ENCODE measurements around the gene HNRNPH2. TPM values are rescaled to one million over a fixed set of nuclear protein-coding genes. Genes with fewer than 3 reads are reported as not detected.

HNRNPH2 gene
- polyA plus RNA-seq, 3 donors, result 130 to 158 (median 139) TPM

- DNase-seq (ENCODE audit: extremely low read depth in 1 of 11, low read depth in 9 of 11, low spot score in 4 of 11), result peak in 3 of 11 donors; percentile 41 to 43 (median 41)
These were observed 10.2 kb downstream of the HNRNPH2 start for GRCh38 chrX:101417981-101418841.

GRCh38 chrX:101419489-101419888, 11.5 kb downstream of the HNRNPH2 start:
- DNase-seq (ENCODE audit: extremely low read depth in 1 of 11, low read depth in 9 of 11, low spot score in 4 of 11), result no peak

GRCh38 chrX:101427954-101428353, 19.9 kb downstream of the HNRNPH2 start:
- no peak for DNase-seq (ENCODE audit: extremely low read depth in 1 of 11, low read depth in 9 of 11, low spot score in 4 of 11)

- no peak for DNase-seq (ENCODE audit: extremely low read depth in 1 of 11, low read depth in 9 of 11, low spot score in 4 of 11)
These were observed 21.9 kb downstream of the HNRNPH2 start for GRCh38 chrX:101429934-101430333.

GRCh38 chrX:101430457-101431078, 22.5 kb downstream of the HNRNPH2 start:
- DNase-seq (ENCODE audit: extremely low read depth in 1 of 11, low read depth in 9 of 11, low spot score in 4 of 11), result no peak

- no peak for DNase-seq (ENCODE audit: extremely low read depth in 1 of 11, low read depth in 9 of 11, low spot score in 4 of 11)
These were observed 34.1 kb downstream of the HNRNPH2 start for GRCh38 chrX:101442085-101442484.

GRCh38 chrX:101449279-101449678, 41.3 kb downstream of the HNRNPH2 start:
- DNase-seq (ENCODE audit: extremely low read depth in 1 of 11, low read depth in 9 of 11, low spot score in 4 of 11), result no peak

GRCh38 chrX:101450085-101450484, 42.1 kb downstream of the HNRNPH2 start:
- no peak for DNase-seq (ENCODE audit: extremely low read depth in 1 of 11, low read depth in 9 of 11, low spot score in 4 of 11)

- DNase-seq (ENCODE audit: extremely low read depth in 1 of 11, low read depth in 9 of 11, low spot score in 4 of 11), result no peak
These were observed 42.9 kb downstream of the HNRNPH2 start for GRCh38 chrX:101450961-101451360.

GRCh38 chrX:101452056-101452455, 44.0 kb downstream of the HNRNPH2 start:
- DNase-seq (ENCODE audit: extremely low read depth in 1 of 11, low read depth in 9 of 11, low spot score in 4 of 11), result no peak

GRCh38 chrX:101460669-101461068, 52.6 kb downstream of the HNRNPH2 start:
- DNase-seq (ENCODE audit: extremely low read depth in 1 of 11, low read depth in 9 of 11, low spot score in 4 of 11), result no peak

GRCh38 chrX:101462892-101463291, 54.9 kb downstream of the HNRNPH2 start:
- no peak for DNase-seq (ENCODE audit: extremely low read depth in 1 of 11, low read depth in 9 of 11, low spot score in 4 of 11)

Other genes with a start within 250 kb of the HNRNPH2 start
- 1 to 10 TPM; 1.6 to 2.7 (median 1.6) TPM for gene DRP2, start 188.4 kb upstream of the HNRNPH2 start, polyA plus RNA-seq (ENCODE audit: insufficient read length in 3 of 3)
- gene TAF7L, start 116.9 kb upstream of the HNRNPH2 start, polyA plus RNA-seq (ENCODE audit: insufficient read length in 3 of 3), result under 1 TPM; 0.45 to 0.62 (median 0.57) TPM
- gene TIMM8A, start 59.5 kb upstream of the HNRNPH2 start, polyA plus RNA-seq (ENCODE audit: insufficient read length in 3 of 3), result 10 to 100 TPM; 17.7 to 20.7 (median 19.0) TPM
- 1 to 10 TPM; 2.5 to 4.0 (median 3.0) TPM for gene BTK, start 22.0 kb upstream of the HNRNPH2 start, polyA plus RNA-seq (ENCODE audit: insufficient read length in 3 of 3)
- 1,000 to 10,000 TPM in 2 of 3 donors, 100 to 1,000 TPM in 1; 887 to 1,397 (median 1,349) TPM for gene RPL36A, start 17.2 kb upstream of the HNRNPH2 start, polyA plus RNA-seq (ENCODE audit: insufficient read length in 3 of 3)
- 10 to 100 TPM; 30.7 to 41.8 (median 38.5) TPM for gene GLA, start 297 bp upstream of the HNRNPH2 start, polyA plus RNA-seq (ENCODE audit: insufficient read length in 3 of 3)
- gene ARMCX4, start 77.2 kb downstream of the HNRNPH2 start, polyA plus RNA-seq (ENCODE audit: insufficient read length in 3 of 3), result 10 to 100 TPM; 21.8 to 30.7 (median 23.5) TPM
- gene ARMCX1, start 142.3 kb downstream of the HNRNPH2 start, polyA plus RNA-seq (ENCODE audit: insufficient read length in 3 of 3), result 10 to 100 TPM; 45.5 to 51.5 (median 50.0) TPM
- gene ARMCX6, start 209.8 kb downstream of the HNRNPH2 start, polyA plus RNA-seq (ENCODE audit: insufficient read length in 3 of 3), result 10 to 100 TPM; 82.1 to 83.7 (median 82.6) TPM
- gene ARMCX3, start 214.9 kb downstream of the HNRNPH2 start, polyA plus RNA-seq (ENCODE audit: insufficient read length in 3 of 3), result 100 to 1,000 TPM; 111 to 134 (median 113) TPM